ENCODE data around the gene ADGRL3.

DNA sequence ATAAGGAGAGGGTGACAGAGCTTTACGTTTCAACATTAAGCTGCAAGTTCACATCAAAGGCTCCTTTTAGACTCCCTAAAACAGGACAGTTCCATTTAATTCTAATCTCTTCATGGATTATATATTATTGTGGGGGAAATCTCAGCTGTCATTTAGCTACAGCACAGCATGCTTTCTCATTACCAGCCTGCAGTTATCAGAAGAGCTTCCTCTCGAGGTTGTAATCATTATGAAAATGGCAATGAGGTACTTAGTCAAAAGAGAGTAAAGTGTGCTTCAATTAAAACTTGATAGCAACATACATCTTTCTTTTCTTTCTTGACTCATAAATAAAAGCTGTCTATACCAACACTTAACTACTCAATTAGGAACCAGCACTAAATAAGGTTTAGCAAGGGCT, 896.8 kb downstream of the ADGRL3 start:
- TF ChIP-seq, protein P1, sequence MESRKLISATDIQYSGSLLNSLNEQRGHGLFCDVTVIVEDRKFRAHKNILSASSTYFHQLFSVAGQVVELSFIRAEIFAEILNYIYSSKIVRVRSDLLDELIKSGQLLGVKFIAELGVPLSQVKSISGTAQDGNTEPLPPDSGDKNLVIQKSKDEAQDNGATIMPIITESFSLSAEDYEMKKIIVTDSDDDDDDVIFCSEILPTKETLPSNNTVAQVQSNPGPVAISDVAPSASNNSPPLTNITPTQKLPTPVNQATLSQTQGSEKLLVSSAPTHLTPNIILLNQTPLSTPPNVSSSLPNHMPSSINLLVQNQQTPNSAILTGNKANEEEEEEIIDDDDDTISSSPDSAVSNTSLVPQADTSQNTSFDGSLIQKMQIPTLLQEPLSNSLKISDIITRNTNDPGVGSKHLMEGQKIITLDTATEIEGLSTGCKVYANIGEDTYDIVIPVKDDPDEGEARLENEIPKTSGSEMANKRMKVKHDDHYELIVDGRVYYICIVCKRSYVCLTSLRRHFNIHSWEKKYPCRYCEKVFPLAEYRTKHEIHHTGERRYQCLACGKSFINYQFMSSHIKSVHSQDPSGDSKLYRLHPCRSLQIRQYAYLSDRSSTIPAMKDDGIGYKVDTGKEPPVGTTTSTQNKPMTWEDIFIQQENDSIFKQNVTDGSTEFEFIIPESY (IDR thresholded peaks at IDR 0.05), result no peak
- TF ChIP-seq, protein P2, sequence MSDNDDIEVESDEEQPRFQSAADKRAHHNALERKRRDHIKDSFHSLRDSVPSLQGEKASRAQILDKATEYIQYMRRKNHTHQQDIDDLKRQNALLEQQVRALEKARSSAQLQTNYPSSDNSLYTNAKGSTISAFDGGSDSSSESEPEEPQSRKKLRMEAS (IDR thresholded peaks at IDR 0.05), result no peak
- TF ChIP-seq TAF1 (conservative IDR thresholded peaks at IDR 0.05) (no peak), SP1 (IDR thresholded peaks at IDR 0.05) (no peak), EGR1 (IDR thresholded peaks at IDR 0.05; ENCODE audit: low read depth in 2 of 2) (no peak), JUND (IDR thresholded peaks at IDR 0.05) (no peak), GABPA (IDR thresholded peaks at IDR 0.05 in 1 of 2, conservative IDR thresholded peaks at IDR 0.05 in 1 of 2) (no peak), HNF4A (conservative IDR thresholded peaks at IDR 0.05) (no peak), RAD21 (IDR thresholded peaks at IDR 0.05) (no peak), FOXA1 (IDR thresholded peaks at IDR 0.05) (no peak)
- TF ChIP-seq, protein P3, sequence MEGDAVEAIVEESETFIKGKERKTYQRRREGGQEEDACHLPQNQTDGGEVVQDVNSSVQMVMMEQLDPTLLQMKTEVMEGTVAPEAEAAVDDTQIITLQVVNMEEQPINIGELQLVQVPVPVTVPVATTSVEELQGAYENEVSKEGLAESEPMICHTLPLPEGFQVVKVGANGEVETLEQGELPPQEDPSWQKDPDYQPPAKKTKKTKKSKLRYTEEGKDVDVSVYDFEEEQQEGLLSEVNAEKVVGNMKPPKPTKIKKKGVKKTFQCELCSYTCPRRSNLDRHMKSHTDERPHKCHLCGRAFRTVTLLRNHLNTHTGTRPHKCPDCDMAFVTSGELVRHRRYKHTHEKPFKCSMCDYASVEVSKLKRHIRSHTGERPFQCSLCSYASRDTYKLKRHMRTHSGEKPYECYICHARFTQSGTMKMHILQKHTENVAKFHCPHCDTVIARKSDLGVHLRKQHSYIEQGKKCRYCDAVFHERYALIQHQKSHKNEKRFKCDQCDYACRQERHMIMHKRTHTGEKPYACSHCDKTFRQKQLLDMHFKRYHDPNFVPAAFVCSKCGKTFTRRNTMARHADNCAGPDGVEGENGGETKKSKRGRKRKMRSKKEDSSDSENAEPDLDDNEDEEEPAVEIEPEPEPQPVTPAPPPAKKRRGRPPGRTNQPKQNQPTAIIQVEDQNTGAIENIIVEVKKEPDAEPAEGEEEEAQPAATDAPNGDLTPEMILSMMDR (IDR thresholded peaks at IDR 0.05; ENCODE audit: low read depth, low read length, missing input control), result no peak
- TF ChIP-seq, protein P4, sequence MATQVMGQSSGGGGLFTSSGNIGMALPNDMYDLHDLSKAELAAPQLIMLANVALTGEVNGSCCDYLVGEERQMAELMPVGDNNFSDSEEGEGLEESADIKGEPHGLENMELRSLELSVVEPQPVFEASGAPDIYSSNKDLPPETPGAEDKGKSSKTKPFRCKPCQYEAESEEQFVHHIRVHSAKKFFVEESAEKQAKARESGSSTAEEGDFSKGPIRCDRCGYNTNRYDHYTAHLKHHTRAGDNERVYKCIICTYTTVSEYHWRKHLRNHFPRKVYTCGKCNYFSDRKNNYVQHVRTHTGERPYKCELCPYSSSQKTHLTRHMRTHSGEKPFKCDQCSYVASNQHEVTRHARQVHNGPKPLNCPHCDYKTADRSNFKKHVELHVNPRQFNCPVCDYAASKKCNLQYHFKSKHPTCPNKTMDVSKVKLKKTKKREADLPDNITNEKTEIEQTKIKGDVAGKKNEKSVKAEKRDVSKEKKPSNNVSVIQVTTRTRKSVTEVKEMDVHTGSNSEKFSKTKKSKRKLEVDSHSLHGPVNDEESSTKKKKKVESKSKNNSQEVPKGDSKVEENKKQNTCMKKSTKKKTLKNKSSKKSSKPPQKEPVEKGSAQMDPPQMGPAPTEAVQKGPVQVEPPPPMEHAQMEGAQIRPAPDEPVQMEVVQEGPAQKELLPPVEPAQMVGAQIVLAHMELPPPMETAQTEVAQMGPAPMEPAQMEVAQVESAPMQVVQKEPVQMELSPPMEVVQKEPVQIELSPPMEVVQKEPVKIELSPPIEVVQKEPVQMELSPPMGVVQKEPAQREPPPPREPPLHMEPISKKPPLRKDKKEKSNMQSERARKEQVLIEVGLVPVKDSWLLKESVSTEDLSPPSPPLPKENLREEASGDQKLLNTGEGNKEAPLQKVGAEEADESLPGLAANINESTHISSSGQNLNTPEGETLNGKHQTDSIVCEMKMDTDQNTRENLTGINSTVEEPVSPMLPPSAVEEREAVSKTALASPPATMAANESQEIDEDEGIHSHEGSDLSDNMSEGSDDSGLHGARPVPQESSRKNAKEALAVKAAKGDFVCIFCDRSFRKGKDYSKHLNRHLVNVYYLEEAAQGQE (IDR thresholded peaks at IDR 0.05), result no peak
- TF ChIP-seq, protein P5, sequence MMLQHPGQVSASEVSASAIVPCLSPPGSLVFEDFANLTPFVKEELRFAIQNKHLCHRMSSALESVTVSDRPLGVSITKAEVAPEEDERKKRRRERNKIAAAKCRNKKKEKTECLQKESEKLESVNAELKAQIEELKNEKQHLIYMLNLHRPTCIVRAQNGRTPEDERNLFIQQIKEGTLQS (IDR thresholded peaks at IDR 0.05), result no peak

Data from liver (tissue), 3 donors.